Left hindlimb (tissue), 1 donor: ENCODE measurements around the gene KIF6.
A peak's percentile ranks its signal among the peaks of the same experiment; 100 is the strongest.
"Not testable (repeated sequence)": the region's sequence is repeated elsewhere in the genome, so short reads cannot be mapped to it uniquely, and the experiment has no call there.

Source experiments
- DNase-seq: peaks from one replicate; pipeline ENCODE4 v3.0.0-alpha.2; 2018

KIF6 gene

DNA sequence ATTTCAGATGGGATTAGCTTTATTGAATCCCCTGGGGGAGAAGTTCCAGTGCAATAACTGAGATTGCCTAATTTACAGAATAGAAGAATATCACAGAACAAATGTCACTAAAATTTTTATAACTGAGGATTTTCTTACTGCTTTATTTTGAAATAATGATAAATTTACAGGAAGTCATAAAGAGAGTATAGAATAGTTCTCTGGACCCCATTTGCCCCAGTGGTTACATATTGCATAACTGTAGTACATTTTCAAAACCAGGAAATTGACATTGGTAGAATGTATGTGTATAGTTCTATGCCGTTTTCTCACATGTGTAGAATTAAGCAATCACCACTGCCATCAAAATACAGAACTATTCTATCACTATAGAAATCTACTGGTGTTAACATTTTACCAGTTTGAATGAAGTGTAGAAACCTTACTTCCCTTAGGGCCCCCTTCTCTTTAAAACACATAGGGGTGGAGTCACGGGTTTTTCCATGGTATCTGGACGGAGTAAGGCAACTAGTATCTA, 18.3 kb downstream of the KIF6 start:
- DNase-seq, result no peak

DNA sequence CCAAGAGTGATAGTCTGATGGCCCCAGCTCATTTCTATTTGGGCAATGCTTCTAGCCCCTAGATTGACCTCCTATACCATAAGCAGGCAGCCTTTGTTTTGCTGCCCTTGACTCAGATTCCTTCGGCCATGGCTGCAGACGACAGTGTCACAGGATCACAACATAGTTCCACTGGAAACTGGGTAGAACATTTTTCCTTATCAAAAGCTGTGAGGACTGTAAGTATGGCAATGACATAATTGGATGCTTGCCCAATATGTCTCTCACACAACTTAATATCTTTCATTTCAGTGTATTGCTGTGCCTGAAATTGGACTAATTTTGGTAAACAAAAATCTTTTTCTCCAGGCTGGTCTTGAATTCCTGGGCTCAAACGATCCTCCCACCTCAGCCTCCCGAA, 22.9 kb downstream of the KIF6 start:
- DNase-seq, result no peak

DNA sequence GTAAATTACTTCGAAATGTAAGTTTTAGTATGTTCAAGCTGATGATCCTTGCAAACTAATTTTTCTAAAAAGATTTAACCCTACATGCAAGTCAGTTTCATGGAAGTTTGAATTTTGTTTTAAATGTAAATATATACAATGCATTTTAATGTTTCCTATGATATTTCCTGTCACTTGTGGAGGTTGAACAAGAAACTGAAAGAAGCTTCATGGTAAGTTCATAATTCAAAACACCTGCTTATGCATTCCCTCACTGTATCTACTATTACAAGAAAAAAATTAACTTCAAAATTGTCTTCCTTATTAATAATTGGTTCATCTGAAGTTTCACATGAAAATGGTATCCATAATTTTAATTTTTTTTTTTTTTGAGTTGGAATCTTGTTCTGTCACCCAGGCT, 24.8 kb downstream of the KIF6 start:
- no peak for DNase-seq

DNA sequence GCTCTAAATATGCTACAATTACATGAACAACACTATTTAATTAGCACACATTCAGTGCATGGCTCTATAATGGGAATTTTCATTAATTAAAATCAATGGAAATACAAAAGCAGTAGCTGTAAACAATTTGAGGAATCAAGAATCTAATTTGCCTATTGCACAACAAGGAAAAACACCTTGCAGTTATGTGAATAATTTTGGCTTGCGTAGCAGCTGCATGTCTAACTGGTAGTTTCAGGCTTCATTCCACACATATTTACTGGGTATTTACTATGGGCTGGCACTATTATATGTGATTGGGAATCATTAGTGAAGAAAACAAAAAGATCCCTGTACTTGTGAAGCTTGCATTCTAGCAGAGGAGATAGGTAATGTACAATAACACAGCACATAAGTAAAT, 26.4 kb downstream of the KIF6 start:
- DNase-seq, result no peak

DNA sequence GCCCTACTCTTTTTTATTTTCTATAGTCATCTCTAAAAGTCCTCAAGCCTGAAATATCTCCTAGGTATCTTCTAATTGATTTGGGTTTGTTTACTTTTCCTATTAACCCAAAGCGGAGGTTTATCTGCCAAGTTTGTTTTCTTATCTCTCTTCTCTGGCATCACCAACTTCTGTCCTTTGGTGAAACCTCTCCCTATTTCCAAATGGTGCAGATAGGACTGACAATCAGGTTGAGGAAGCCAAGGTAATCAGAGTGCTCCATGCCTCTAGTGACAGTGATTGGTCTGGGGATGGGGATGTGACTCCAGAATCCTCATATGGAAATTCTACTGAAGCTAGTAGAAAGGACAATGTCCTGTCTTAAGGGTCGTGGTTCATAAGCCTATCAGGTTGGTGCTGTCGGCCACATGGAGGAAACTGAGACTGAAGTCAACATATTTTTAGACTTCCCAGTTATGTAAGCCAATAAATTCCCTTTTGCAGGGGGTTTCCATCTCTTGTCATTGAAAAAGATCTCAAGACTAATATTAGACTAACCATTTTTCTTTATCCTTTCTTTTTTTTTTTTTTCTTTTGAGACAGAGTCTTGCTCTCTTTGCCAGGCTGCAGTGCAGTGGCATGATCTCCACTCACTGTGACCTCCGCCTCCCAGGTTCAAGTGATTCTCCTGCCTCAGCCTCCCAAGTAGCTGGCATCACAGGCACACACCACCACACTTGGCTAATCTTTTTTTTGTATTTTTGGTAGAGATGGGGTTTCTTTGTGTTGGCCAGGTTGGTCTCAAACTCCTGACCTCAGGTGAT, 28.0 kb downstream of the KIF6 start:
- no peak for DNase-seq

DNA sequence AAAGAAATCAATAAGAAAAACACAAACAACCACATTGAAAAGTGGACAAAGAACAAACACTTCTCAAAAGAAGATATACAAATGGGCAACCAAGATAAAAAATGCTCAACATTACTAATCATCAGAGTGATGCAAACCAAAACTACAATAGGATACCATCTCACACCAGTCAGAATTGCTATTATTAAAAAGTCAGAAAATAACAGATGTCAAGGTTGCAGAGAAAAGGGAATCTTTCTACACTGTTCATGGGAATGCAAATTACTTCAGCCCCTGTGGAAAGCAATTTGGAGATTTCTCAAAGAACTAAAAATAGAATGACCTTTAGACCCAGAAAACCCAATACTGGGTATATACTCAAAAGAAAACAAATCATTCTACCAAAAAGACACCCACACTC, 29.8 kb downstream of the KIF6 start:
- DNase-seq, result no peak

DNA sequence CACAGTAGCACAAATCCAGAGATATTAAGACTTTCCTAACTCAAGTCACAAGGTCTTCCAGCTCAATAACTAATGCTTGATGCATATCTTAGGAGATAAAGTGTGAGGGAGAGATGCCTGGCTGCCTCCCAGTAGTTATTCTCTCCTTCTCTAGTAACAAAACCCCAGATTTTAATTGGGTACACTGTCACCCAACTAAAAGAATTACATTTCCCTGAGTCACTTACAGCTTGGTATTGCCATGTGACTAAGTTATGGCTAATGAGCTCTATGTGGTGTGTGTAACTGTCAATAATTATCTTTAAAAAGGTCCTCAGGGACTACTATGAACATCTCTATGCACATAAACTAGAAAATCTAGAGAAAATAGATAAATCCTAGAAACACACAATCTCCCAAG, 32.0 kb downstream of the KIF6 start:
- DNase-seq, result no peak

DNA sequence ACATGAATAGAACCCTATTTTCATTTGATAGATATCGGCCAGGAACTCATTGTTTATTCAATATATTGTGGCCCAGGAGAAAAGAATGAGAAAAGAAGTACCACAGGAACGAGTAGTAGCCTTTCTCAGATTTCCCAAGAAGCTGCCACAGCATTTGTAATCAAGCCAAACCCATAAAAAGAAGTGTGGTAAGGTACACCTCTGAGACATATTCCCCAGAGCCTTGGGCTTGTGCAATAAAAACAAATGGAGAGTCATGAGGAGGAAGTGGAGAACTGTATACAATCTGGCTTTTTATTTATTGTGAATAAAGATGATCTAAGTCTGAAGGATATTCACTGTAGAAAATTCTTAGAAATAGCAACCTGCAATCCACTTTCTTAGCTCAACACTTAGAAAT, 36.7 kb downstream of the KIF6 start:
- DNase-seq, result no peak

DNA sequence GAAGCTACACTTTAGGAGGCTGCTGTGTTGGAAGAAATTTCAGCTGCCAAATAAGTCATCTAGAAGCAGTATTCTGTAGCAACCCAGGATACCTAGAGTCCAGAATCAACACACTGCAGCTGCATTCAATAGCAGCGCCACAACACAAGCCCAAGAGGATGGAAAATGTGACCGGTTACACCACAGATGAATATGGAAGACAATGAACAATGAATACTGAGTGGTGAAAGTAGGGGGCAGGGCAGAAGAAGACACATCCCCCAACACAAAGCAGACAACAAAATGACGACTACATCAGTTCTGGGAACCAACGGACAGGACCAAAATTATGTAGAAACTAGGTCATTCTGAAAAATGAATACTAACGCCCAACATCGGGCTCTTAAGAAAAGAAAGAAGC, 38.2 kb downstream of the KIF6 start:
- DNase-seq, result no peak

DNA sequence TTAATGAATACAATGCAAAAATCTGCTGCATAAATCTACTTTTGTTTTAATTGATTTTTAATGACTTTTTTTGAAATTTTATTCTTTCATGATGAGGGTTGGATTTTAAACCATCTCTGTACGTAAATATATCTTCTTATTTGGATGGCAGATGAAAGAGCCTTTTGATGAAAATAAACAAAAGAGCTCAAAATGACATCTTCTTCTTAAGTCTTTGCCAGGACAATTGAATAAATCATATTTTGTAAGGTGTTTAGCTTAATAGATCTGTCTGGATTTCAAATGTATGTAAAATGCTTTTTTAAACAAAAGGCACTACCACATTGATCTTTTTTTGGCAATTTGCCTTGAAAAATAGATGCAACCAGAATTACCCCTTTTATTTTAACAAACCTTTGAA, 39.3 kb downstream of the KIF6 start:
- no peak for DNase-seq

DNA sequence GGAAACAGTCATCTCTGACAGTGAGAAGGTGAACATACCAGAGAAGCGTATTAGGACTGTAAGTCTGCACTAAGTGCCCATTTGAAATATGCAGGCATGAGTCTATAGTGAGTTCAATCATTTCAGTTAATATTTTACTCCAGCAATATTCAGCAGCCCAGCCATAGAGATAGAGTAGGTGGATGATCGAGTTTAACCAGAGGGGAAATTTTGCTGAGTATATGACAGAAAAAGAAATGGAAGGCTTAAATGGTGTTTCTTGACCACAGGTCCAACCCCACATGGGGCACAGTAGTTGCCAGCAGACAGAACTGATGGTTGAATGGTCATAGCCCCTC, 39.8 kb downstream of the KIF6 start:
- DNase-seq, result no peak

DNA sequence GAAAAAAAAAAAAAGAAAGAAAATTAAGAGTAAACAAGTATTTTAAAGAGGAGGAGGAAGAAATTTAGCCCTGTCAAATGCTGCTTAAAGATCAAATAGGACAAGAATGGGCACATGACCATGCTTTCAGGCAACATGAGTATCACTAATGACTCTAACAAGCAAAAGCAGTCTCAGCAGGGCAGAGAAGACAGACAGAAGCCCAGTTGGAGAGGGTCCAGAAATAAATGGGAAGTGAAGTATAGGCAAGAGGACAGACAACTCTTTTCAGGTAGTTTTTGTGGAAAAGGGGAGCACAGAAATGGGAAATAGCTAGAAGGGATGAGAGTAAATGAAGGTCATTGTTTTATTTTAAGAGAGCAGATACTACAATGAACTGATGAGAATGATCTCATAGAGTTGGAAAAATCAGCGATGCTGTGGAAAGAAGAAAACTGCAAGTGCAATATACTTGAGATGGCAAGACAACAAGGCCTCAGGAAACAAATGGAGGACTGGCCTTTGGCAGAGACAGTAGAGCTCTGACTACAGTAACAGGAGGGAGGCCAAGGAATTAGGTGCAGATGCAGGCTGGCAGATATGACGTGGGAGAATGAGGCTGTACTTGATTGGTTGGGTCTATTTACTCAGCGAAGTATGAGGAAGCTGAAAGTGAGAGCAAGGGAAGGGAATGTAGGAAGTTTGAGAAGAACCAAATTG, 40.3 kb downstream of the KIF6 start:
- DNase-seq, result no peak

DNA sequence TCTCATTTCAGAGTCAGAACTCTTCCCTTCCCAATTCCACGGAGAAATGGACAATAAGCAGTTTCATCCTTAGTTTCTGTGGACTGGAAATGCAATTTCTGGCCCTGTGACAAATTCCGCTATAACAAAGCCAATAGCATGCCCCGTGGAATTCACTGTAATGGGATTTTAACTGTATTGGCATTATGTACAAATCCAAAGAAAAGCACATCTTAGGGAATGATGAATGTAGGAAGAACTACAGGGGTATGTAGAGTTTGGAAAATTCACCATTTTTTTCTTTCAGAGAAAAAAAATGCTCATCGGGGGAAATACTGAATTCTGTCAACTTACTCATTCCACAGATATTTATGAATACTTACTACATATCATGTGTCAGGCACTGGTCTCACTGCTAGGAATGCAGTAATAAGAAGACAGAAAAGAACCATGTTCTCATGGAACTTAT, 43.5 kb downstream of the KIF6 start:
- no peak for DNase-seq

DNA sequence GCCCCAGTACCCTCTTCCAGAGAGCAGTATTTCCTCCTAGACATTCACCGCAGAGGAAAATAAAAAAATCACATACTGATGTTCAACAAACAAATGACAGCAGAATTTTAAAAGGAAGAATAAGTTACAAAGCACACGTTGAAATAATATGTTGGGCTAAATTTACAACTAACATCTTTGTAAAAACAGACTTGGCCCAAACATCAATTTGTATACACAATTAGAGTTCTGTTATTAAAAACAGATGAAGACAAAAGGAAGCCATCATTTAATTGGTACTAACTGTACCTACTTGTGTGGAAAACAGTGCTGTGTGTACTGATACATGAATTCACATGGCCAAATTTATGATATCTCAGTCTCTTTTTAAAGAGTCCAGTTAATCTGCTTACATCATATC, 46.3 kb downstream of the KIF6 start:
- DNase-seq, result no peak

DNA sequence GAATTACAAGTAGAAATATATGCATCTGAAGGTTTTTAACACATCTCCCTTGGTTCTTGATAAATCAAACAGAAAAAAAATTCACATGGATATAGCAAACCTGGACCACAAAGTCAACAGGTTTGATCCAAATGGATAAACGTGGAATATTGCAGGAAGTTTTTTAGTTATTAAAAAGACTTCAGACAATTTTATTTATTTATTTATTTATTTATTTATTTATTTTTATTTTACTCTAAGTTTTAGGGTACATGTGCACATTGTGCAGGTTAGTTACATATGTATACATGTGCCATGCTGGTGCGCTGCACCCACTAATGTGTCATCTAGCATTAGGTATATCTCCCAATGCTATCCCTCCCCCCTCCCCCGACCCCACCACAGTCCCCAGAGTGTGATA, 47.9 kb downstream of the KIF6 start:
- DNase-seq, result not testable (repeated sequence)

DNA sequence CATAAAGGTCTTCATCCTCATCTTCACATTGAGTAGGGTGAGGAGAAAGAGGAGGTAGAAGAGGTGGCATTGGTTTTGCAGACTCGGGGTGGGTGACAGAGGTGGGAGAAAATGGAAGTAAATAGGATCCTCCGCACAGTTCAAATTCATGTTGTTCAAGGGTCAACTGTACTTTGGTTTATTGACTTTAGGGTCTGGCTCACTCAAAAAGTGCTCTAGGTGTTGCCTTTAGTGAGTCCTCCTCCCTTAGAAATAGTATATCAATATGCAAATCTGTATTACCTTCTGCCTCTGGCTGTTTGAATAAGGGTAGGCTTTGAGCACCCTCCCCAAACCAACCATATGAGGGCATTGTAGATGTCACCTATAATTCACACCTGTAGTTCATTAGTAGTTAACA, 54.7 kb downstream of the KIF6 start:
- no peak for DNase-seq

DNA sequence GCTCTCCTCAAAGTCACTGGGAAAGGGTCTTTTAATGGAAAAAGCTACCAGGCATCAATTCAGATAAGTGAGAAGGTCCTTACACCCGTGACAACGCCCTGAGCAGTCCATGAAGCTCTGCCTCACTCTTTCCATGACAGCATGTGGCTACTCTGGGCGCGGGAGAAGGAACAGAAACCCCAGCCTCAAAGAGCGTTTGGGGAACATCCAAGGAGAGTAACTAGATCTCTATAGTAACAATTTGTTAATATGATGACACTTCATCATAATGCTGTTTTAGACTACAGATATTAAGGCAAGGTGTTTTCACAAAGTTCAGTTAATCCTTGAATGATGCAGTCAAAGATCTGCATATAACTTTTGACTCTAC, 55.2 kb downstream of the KIF6 start:
- DNase-seq, result peak; percentile 37

DNA sequence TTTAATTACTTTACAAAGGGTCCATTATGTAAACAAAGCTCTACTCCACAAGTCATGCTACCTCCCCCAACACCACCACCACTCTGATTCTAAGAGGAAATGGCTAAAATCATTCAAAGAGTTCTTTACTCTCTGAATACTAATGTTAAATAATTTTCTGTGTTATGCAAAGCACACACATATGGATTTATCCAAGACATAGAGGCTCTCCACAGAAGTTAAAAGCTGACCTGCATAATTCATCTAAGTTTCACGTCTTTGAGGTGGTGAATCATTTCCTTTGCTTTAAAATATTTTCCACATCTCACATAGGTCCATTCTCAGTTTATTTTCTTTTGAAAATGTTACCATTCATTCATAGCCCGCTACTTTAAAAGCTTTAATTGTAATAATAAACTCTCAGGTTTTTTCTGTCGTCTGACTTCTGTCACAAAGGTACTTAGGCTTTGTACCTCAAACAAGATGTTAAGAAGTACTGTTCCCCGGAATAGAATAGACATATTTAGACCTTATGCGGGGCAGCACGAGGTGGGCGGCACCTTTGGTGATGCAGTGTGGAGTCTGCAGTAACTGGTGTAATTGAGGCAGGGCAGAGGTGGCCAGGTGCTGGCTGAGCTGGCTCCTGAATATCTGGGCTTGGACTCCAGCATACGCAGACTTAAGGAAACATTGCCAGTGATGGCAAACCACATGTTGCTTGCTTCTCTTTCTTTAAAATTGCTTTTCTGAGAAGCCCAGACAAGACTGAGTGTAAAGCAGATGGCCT, 55.8 kb downstream of the KIF6 start:
- DNase-seq, result no peak

DNA sequence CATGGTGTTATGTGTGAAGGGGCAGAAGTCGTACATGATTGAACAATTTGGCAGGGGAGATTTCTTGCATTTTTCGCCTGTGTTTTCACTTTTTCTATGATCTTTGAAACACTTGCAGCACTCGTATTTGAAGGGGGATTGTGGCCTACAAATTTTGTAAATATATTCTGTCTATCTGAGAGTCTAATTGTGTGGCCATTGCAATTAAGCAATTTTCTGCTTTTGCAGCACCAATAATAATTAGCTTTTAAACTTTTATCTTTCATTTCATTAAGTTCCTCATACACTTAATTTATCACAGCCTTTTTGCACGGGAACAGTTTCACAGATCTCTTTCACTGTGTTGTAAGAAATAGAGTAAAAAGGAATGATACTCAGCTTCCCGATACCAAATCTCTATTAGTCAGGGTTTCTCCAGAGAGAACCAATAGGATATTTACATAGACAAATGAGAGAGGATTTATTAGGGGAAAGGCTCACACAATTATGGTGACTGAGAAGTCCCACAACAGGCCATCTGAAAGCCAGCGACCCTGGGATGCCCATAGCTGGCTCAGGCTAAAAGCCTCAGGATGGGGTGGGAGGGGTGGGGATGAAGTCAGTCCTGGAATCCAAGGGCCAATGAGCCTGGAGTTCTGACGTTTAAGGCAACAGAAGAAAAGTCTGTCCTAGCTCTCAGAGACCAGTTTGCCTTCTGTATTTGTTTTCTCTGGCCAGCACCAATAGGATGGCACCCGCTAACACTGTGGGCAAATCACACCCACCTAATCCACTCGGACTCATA, 58.3 kb downstream of the KIF6 start:
- DNase-seq, result no peak

DNA sequence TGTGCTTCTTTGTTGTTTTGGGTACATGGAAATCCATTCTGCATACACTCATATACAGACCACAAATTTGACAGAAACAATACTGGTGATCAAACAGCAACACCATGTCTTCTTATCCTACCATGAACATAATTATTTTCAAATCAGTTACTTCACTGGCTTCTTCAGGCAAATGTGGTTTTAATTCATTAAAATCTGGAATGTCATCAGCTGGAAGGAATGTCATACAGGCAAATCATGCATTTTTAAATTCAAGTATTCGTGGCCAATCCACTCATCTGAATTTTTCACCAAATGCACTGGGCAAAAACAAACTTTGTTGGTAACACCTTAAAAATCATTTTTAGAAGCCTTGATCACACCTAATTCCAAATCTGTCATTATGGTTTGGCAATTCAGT, 59.3 kb downstream of the KIF6 start:
- no peak for DNase-seq

DNA sequence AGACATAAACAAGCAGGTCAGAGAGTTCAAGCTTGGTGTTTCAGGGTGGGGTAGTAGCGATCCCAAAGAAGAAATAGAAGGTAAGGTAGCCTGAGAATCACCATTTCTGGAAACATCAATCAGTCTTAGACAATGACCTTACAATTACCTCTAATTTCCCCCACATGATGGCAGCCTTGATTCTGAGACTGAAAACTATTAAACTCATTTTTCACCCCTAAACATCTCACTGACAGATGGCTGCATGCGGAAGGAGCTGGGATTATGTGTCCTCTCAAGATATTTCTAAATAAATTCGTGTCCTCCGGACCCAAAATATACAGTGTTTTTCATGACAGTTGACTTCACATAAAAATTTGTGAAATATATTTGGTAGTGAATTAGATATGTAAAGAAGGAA, 61.0 kb downstream of the KIF6 start:
- DNase-seq, result no peak

DNA sequence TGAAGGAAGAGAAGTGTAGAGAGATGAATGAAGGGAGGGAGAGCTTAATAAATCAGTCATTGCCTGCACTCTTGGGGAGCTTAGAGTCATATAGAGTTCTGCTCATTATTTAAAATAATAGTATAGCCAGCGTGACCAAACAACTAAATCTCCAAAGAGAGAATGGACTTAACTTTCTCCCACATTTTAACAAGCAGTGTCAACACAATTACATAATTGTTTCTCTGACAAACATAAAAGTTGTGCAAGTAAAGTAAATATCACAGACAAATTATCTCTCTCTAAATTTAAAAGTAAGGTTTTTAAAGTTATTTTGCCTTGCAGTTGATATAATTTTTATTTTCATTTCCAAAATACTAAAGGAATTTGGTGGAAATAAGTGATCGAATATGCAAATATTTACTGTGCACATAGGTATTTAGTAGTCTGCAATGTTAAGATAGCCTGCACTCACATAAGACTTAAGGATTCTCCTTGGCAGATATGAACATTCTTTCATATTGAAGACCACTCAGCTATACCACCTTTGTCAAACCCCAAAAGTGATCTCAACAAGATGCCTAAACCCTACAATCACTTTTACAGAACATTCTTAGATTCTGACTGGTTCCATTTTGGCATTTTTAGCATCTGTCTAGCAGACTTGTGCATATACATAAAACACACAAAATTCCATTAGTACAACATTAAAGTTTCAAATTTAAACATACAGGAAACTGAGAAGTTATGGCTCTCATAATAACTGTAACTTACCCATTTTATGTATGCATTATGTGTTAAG, 67.7 kb downstream of the KIF6 start:
- DNase-seq, result no peak
